22Rv1 (cell line): ENCODE measurements around the gene EZH1.

Experiments
- CTCF ChIP-seq: fragments of 450-650 bp; IDR thresholded peaks from 2 replicates; pipeline ENCODE4 v1.5.1; 2017; ENCODE audit warnings: mild to moderate bottlenecking
- ZFX ChIP-seq: fragments of 450-650 bp; IDR thresholded peaks from 2 replicates; pipeline ENCODE4 v1.6.1; 2017; ENCODE audit warnings: antibody characterized with exemption, borderline replicate concordance

GRCh38 chr17:42751628-42752027 is 6.8 kb upstream of the EZH1 start:
- TF ChIP-seq CTCF = no peak
- TF ChIP-seq ZFX = no peak
